Colon (tissue), 2 donors: Measurements from ENCODE around the gene OPCML.

ENCODE experiments used
- FAIRE-seq: peaks from 2 replicates; lab custom pipeline; 2012; peaks lifted over from hg19 to GRCh38; lab: Jason Lieb, UNC
- donor health status: control.
- donor health status: control.

Gene OPCML

DNA sequence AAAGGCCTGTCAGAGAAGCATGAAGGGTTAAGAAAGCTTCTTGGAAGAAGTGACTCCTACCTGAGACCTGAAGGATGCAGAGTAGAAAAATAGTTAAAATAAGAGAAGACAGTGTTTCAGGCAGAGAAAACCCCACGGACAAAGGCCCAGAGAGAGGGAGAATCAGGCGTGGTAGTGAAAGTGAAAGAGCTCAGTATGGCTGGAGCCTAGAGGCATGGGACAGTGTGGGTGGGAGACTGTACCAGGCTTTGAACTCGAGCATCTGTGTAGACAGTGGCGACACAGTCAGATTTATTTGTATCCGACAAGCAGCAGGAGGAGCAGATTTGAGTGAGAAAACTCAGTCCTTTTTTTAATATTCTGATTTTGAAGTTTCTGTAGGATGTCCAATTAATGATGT, 360.0 kb downstream of the OPCML start:
- FAIRE-seq: no peak

DNA sequence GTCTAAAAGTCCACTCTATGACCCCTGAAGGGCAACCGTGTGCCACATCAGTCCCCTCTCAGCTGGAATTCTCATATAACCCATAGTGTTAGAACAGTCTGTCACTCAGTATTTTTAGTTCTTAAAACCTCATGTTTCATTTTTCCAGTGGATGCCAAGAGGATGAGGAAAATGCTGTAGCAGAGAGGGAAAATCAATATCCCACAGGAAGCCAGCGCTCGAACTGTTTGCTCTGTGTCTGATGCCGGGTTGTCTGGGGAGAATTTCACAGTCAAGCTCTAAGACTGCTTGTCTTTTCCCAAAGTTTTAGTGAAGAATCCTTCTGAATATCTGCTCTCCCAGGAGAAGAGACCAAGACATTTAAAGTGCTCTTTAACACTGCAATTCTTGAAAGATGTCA, 360.9 kb downstream of the OPCML start:
- FAIRE-seq: no peak

GRCh38 chr11:133168016-133168415, 364.3 kb downstream of the OPCML start:
- FAIRE-seq: no peak

- no peak for FAIRE-seq
Observed at GRCh38 chr11:133166662-133167061, 365.6 kb downstream of the OPCML start.

DNA sequence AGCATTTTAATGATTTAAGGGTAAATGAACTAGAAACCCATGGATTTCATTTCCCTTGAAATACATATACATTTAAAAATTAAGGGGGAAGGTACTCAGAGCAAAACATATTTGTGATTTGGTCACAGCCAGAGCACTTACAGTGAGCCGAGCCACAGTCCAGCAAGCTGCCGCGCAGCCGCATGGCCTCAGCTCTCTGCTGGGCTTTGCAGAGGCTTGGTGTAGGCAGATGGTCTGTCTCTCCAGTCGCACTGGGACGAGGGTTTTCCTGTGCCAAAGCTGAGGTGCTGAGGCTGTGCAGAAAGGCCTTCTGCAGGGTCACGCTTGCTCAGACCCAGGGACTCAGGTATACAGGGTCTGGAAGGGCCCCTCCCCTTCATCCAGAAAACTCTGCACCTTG, 367.3 kb downstream of the OPCML start:
- no peak for FAIRE-seq

DNA sequence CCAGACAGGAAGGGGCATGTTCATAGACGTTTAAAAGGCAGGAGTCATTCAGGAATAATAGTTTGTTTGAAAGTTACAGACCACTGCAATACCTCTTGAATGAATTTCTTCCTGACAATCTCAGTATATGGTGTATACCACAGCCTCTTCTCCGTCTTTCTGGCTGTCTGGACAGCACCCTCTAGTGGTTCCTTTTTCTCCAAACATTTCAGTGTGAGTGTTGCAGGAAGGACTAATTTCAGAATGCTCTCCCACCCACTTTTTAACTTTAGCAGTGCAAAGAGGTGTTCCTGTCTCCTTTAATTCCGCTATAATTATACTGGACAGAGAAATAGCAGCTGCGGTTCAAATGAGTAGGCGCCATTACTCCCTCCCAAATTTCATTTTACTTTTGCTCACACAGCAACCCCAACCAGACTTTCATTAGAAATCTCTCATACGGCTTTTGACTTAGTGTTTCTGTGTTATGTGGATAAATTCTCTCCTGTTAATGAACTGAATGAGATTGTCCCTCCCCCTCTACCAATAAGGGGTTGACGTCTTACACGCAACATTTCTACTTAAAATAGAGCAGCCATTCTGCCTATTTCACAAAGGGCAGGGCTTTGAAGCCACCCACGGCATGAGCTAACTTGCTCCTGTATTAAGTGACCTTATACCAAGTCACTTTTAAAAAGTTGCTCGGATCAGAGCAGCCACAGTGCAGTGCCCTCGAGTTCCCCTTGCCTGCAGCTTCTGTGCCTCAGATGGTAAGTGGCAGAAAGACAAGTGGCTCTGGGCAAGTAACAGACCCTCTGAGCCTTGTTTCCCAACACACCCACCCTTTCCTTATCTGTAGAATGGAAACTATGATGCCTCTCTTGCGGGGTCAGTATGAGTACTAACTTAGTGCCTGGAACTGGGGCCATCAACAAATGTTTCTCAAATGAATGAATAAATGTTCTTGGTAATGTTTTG, 368.6 kb downstream of the OPCML start:
- FAIRE-seq: no peak

DNA sequence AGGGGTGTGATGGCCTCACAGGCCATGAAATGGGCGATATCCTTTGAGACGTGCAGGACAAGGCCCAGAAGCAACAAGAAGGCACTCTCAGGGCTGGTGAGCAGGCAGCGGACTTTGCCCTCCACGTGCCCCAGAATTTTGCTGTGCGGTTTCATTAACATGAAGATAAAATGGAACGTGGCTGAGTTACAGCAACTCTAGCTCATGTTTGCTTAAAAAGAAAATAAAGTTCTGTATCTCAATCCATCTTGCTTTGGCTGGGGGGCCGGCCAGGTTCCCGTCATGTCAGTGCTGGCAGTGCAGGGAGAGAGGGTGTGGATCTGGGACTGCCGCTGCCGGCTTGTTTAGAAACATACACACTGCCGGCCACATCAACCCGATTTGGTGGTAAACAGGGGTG, 370.1 kb downstream of the OPCML start:
- FAIRE-seq: no peak

- no peak for FAIRE-seq
Observed at GRCh38 chr11:133160754-133161153, 371.5 kb downstream of the OPCML start.

GRCh38 chr11:133156986-133157745, 375.1 kb downstream of the OPCML start:
- FAIRE-seq: no peak

DNA sequence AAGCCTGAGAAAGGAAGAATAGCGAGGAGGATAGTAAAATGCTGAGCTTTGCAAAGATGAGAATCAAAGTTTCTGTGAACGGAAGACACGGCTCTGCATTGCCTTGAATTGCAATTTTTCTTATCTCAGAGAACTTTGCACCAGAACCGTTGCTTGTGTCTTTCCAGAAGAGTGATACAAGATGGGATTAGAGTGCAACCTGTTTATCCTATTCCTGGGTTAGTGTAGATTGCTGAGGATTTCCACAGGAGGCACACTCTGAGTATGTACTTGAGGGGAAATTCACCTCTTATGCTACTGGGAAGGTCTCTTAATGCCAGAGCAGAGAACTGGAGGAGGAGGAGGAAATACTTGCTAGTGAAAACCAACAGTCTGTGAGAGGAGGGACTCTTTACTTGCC, 377.5 kb downstream of the OPCML start:
- FAIRE-seq: no peak

GRCh38 chr11:133154076-133154475, 378.2 kb downstream of the OPCML start:
- no peak for FAIRE-seq

DNA sequence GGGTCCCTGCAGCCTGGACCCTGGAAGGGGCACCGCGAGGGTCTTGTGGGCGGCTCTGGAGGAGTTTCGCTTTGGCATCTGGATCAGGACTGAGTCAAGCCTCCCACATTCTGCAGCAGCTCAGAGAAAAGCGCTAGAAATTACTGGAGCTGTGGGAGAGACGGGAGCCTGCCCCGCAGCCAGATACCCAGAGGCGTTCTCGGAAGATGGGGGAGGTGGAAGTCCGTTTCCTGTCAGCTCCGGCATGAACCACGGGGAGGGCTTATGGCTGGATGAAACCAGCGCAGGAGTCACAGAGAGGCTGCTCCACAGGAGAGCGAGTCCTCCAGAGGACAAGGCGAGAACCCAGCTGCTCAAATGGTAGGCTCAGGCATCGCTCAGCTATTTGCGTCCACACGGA, 379.3 kb downstream of the OPCML start:
- FAIRE-seq: no peak

GRCh38 chr11:133149698-133150097, 382.6 kb downstream of the OPCML start:
- FAIRE-seq: no peak

DNA sequence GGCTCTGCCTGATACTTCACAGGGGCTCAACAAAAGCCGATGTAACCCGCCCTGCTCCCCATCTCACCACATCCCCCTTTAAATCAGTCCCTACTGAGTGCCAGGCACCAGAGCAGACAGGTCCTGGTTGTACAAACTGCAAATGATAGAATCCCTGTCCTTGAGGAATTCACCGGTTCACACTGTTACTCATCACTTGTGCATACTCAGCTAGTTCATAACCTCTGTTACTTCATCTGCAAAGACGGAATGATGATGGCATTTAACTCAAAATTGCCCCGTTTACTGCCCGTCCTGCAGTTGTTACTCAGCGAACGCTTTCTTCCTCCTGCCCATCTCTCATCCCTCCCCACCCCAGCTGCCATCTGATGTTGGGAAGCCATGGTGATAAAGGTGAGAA, 384.7 kb downstream of the OPCML start:
- no peak for FAIRE-seq

- FAIRE-seq: no peak
Observed at GRCh38 chr11:133146697-133147306, 385.5 kb downstream of the OPCML start.

DNA sequence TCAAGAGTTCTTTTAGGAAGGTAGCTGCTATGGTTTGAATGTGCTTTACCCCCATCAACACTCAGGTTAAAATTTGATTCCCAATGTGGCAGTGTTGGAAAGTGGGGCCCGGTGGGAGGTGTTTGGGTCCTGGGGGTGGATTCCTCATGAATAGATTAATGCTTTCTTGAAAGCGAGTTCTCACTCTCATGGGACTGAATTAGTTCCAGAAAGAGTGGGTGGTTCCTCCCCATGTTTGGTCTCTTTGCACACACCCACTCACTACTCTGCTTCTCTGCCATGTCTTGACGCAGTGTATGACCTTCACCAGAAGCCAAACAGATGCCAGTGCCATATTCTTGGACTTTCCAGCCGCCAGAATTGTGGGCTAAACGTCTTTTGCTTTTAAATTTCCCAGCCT, 394.4 kb downstream of the OPCML start:
- no peak for FAIRE-seq

DNA sequence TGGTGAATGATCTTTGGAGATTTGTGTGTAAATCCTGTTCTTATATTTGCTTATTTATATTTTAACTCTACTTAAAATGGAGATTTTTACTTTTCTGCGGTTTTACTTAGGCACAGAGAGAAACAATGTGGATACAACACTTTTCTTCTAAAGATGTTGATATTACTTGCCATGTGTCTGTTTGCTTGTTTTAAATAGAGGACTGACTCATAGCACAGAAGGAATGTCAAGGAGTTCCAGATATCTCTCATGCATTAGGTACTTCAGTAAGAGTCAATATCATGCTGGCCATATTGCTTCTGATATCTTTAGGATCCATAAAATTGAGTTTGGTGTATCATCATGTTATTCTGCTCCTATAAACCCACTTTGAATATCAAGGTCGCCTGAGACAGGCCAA, 395.0 kb downstream of the OPCML start:
- FAIRE-seq: no peak

DNA sequence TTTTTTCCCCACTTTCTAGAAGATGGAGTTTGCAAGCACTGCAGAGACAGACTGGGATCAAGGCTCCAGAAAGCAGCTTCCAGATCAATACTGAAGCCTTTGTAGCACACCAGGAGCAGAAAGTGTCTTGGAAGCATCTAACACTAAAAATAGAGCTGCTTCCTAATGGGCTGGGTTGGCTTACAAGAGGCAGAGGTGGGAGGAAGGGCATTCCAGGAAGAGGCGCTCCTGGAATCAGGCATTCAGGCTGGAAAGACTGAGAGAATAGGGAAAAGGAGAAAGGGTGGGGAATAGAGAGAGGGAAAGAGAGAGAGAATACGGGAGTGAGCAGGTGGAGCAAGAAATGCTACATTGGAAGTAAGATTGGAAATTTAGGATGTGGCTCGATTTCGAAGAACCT, 395.9 kb downstream of the OPCML start:
- no peak for FAIRE-seq

DNA sequence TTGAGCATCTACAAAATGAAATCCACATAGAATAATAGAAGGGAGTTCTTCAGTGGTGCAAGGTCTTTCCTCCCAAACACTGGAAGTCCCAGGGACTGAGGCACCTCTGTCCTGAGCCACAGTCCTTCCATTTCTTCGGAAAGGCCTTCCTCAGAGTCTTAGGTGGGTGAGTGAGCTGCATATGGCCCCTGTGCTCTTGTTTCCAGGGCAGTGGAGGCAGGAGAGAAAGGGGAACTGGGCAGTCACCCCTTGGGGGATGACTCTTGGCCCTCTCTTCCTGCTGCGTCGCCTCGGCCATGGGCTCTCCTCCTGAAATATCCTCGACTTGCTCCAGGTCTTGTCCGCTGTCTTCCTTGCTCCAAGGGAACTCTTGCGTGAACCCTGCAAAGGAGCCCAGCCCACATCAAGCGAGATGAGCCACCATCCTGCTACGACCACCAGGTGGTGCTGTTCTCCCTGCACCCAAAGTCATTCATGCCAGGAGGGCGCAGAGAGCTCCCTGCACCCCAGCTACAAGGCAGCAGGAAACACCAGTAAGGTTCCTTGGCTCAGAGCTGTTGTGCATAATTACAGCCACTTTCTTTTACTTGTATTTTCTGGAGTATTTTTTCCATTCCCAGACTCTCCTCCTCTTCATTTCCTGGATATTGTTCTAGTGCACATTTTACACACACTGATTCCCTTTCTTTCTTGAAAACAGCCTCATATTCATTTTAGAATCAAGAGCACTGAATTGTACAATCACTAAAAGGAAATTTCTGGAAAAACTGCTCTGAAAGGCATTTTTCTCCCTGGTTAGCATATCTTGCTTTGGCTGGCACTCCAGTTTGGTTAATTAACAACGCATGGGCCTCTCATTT, 397.8 kb downstream of the OPCML start:
- FAIRE-seq: no peak

DNA sequence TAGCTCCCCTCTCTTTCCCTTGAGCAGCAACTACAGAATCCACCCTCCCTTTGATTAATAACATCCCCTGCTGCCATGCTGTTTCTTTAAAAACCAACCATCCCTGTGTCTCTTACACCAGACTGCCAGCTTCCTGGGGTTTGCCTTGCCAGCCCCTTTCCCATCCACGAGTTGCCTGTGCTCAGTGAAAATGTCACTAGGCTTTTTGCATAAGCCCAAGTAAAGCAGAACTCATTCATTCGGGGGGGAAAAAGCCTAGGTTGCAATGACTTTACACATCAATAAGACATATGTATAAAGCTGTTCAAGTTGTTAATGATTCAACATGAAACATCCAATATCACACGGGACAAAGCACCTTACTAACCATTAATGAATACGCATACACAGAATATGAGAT, 398.7 kb downstream of the OPCML start:
- no peak for FAIRE-seq

GRCh38 chr11:133133050-133133449, 399.3 kb downstream of the OPCML start:
- FAIRE-seq: no peak

- no peak for FAIRE-seq
Observed at GRCh38 chr11:133127741-133128140, 404.6 kb downstream of the OPCML start.
